LNCaP clone FGC (cell line): Measurements from ENCODE around the gene WNT7B.

ENCODE experiments used
- DNase-seq: peaks from one replicate; pipeline ENCODE4 v3.0.0-alpha.2; 2011; ENCODE audit warnings: low read depth
- H3K4me3 ChIP-seq: 2 replicates; pipeline ENCODE4 v1.5.1; 2011; ENCODE audit warnings: mild to moderate bottlenecking, low read depth, low read length, control low read depth
- TF ChIP-seq, protein P1 (sequence below): IDR thresholded peaks from 2 replicates; pipeline ENCODE4 v1.5.1; 2012; ENCODE audit warnings: mild to moderate bottlenecking; ENCODE audit not compliant: control insufficient read depth, insufficient read depth; ENCODE audit errors: extremely low read depth

The WNT7B gene

DNA sequence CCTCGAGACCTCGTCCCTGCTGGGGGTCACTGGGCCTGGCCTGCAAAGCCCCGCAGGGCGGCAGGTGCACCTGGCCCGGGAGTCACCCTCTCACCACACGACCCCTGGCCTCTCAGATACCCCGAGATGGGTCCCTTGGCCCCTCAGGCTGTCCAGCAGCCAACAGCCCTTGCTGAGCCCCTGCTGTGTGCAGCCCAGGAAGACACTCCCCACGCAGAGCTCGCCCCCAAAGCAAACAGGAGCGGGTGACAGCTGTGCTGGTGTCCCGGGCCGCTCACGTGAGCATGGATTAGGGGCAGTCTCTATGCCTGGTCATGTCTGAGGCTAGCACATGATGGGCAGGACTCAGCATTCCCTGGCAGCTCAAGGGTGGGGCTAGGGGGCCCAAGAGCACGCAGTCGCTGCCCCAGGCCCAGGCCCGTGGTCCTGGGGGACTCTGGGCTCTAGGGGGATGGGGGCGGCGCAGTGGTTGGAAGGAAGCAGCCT, 31.3 kb downstream of the WNT7B start:
- no peak for DNase-seq
- TF ChIP-seq, protein P1, sequence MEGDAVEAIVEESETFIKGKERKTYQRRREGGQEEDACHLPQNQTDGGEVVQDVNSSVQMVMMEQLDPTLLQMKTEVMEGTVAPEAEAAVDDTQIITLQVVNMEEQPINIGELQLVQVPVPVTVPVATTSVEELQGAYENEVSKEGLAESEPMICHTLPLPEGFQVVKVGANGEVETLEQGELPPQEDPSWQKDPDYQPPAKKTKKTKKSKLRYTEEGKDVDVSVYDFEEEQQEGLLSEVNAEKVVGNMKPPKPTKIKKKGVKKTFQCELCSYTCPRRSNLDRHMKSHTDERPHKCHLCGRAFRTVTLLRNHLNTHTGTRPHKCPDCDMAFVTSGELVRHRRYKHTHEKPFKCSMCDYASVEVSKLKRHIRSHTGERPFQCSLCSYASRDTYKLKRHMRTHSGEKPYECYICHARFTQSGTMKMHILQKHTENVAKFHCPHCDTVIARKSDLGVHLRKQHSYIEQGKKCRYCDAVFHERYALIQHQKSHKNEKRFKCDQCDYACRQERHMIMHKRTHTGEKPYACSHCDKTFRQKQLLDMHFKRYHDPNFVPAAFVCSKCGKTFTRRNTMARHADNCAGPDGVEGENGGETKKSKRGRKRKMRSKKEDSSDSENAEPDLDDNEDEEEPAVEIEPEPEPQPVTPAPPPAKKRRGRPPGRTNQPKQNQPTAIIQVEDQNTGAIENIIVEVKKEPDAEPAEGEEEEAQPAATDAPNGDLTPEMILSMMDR: no peak
- H3K4me3 ChIP-seq: no peak overlapping the region

DNA sequence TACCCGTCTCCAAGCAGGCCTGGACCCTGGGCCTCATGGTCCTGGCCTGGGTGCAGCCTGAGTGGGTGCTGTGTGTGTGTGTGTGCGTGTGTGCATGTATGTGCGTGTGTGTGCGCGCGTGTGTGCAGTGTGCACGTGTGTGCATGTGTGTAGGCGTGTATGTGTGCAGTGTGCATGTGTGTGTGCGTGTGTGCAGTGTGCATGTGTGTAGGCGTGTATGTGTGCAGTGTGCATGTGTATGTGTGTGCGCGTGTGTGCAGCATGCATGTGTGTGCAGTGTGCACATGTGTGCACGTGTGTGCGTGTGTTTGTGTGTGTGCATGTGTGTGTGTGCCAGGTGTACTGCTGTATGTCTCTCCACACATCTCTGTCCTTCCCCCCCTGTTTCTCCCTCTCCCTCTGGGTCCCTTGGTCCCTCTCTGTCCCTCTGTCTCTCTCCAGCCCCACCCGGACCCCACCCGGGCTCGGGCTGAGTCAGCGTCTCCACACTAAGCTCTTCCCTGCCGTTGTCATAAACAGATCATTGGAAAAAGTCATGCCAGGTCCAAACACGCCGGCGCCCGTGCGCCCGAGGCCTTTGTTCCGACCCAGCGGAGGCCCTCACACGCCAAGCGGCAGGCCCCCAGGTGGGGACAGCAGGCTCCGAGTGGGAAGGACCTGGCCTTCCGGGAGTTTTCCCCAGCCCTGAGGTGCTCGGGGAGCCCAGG, 34.0 kb downstream of the WNT7B start:
- no peak for DNase-seq
- no peak overlapping the region for H3K4me3 ChIP-seq
- TF ChIP-seq, protein P1: no peak

DNA sequence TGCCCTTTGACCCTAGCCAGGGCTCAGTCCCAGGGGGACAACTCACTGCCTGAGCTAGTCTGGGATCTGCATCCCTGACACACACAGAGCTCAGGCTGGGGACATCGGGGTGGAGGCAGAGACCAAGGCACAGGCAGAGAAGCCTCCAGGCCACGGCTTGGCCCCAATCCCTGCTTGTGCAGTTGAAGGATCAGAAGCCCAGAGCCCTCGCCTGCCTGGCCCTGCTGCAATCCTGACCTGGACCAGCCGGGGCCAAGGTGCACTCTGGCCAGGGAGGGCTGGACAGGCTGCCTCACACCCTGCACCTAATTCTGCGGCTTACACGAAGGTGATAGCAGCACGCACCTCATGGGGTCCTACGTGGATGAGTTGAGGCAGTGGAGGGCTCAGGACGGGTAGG, 34.6 kb downstream of the WNT7B start:
- no peak for DNase-seq

DNA sequence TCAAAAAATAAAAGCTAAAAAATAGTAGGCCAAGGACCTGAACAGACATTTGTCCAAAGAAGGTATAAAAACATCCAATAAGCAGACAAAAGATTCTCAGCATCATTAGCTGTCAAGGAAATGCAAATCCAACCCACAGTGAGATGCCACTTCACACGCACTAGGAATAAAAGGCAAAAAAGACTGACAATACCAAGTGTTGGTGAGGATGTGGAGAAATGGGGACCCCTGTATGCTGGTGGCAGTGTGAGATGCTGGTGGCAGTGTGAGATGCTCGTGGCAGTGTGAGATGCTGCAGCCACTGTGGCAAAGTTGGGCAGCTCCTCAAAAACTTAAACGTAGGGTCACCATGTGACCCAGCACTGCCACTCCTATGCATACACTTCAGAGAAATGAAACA, 38.0 kb downstream of the WNT7B start:
- H3K4me3 ChIP-seq: no peak overlapping the region
- TF ChIP-seq, protein P1: no peak
- no peak for DNase-seq

More for the DNA sequence above, 34.6 kb downstream of the WNT7B start:
- TF ChIP-seq, protein P1: no peak
- no peak overlapping the region for H3K4me3 ChIP-seq

DNA sequence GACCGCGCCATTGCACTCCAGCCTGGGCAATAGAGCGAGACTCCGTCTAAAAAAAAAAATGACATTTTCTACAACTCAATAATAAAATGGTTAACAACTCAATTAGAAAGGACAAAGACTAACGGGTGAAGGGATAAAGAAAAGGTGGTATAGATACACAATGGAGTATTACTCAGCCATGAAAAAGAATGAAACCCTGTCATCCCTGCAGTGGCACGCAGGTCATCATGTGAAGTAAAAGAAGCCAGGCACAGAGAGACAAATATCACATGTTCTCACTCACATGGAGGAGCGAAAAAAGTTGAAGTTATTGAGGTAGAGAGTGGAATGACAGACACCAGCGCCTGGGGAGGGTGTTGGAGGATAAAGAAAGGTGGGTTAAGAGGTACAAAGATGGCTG, 39.0 kb downstream of the WNT7B start:
- no peak overlapping the region for H3K4me3 ChIP-seq
- no peak for DNase-seq
- TF ChIP-seq, protein P1: no peak

DNA sequence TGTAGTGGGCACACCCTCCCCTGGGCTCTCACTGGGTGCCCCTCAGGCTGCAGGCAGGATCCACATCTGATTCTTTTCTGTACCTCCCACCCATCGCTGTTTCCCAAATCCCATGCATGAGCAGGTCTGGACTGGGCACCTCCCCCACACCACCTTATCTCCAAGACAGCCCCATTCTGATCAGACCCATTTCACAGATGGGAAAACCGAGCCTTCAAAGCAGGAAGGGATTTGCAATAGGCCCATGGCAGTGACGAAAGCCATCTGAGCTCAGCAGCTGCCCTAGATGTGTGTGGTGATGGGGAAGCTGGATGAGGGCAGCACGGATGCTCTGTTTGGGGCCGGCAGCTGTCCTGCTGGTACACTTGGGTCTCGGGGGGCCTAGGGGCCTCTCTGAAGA, 41.4 kb downstream of the WNT7B start:
- no peak overlapping the region for H3K4me3 ChIP-seq
- no peak for DNase-seq
- TF ChIP-seq, protein P1: no peak
